Activated CD8-positive, alpha-beta memory T cell treated with anti-CD3 and anti-CD28 coated beads, Interleukin-2, amount 10 ng/mL, durations not matched to agents 7 days and 5 days (primary cell): ENCODE results near the gene PSMG3. TPM values are rescaled to one million over a fixed set of nuclear protein-coding genes. Genes with fewer than 3 reads are reported as not detected.
"Not testable (repeated sequence)": the region's sequence is repeated elsewhere in the genome, so short reads cannot be mapped to it uniquely, and the experiment has no call there.

Experiments
- ATAC-seq: fragments of 150-1000 bp; cut with Tn5 transposase; one replicate; pipeline ENCODE4 v1.10.0; 2021; ENCODE audit warnings: moderate library complexity
- CTCF ChIA-PET: fragments of 350-600 bp; sonication (Branson Sonifier 250); formaldehyde crosslinking; loops from one replicate; lab custom pipeline; 2021; ENCODE audit warnings: antibody characterized with exemption; lab: Charles Lee
- DNase-seq: peaks from one replicate; pipeline ENCODE4 v3.0.0-alpha.2; 2020
- H3K27ac Mint-ChIP-seq: one replicate; pipeline ENCODE4 v1.8.0; 2021; ENCODE audit warnings: mild to moderate bottlenecking, mixed read lengths
- H3K27me3 Mint-ChIP-seq: one replicate; pipeline ENCODE4 v1.8.0; 2021; ENCODE audit warnings: mixed read lengths
- H3K36me3 Mint-ChIP-seq: one replicate; pipeline ENCODE4 v1.8.0; 2021; ENCODE audit warnings: mild to moderate bottlenecking, mixed read lengths
- H3K4me1 Mint-ChIP-seq: one replicate; pipeline ENCODE4 v1.8.0; 2021; ENCODE audit warnings: mixed read lengths
- H3K4me3 Mint-ChIP-seq: one replicate; pipeline ENCODE4 v1.8.0; 2021; ENCODE audit warnings: mild to moderate bottlenecking, moderate library complexity, mixed read lengths
- H3K9me3 Mint-ChIP-seq: one replicate; pipeline ENCODE4 v1.8.0; 2022; ENCODE audit warnings: low read depth, mixed read lengths
- total RNA-seq, 2 experiments: library from RNA; stranded (reverse); gene quantifications; one replicate each; pipeline ENCODE4 v1.2.3, GENCODE V29; 2021

The PSMG3 gene
- total RNA-seq, 2 experiments from 2014 or later: 37.2 to 37.9 TPM

DNA sequence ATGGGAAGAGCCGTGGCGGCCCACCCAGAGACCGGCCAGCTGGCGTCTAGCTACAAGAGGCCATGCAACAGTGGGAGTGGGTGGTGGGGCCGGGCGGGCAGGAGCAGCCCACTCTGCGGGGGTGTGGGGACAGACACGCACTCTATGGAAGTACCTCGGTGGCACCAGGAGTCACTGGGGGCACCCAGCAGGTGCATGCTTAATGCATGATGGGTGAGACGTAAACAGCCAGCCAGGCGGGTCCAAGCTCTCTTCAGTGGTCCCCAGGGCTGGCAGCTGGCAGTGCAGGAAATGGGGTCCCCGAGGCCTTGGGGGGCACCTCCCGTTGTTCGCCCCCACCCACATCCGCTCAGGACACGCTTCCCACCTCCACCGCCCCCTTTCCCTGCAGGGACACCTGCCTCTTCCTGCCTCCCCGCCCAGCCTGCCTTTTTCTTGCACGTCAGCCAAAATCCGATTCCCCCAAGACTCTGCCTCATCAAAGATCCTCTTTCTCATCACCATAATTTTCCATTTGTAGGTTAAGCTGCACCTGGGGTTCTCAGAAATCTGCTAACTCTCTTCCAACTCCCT lies 22.6 kb upstream of the PSMG3 start:
- no peak for DNase-seq
- CTCF ChIA-PET: no interaction called here
- no peak overlapping the region for H3K4me3 Mint-ChIP-seq

DNA sequence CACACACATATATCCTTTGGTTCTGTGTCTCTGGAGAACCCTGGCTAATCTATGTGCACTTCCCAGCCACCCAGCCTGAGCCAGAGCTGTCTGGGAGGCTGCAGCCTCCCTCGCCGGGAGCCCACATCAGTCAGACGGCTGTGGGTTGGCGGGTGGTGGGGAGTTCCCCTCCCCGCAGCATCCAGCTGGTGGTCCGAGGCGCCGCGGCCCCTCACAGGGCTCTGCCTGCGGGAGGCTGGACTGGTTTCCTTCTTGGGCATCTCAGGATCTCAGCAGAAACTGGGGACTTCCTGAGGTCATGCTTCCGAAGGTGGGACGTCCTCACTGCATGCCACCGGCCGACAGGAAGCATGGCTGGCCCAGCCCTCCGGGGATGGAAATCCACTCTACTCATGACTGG lies 22.0 kb upstream of the PSMG3 start:
- H3K27me3 Mint-ChIP-seq: peaks cover 34% of the 10 kb centered on the region
- DNase-seq (no peak), ATAC-seq (no peak)
- H3K36me3 Mint-ChIP-seq: no peaks in the 10 kb centered on the region
- H3K27ac Mint-ChIP-seq: no peak overlapping the region
- peaks cover 2% of the 10 kb centered on the region for H3K9me3 Mint-ChIP-seq
- H3K4me3 Mint-ChIP-seq: no peak overlapping the region
- peaks cover 7% of the 10 kb centered on the region for H3K4me1 Mint-ChIP-seq
- CTCF ChIA-PET: interaction anchor here (1.1 kb wide), 1 partner anchor 13 kb away, joined by 3 read pairs; no protein-coding TSS in a partner anchor

More for the DNA sequence above, 22.6 kb upstream of the PSMG3 start:
- Mint-ChIP-seq H3K4me1 (peaks cover 7% of the 10 kb centered on the region), H3K27me3 (peaks cover 34% of the 10 kb centered on the region), H3K27ac (no peak overlapping the region), H3K9me3 (peaks cover 2% of the 10 kb centered on the region), H3K36me3 (no peaks in the 10 kb centered on the region)
- no peak for ATAC-seq

DNA sequence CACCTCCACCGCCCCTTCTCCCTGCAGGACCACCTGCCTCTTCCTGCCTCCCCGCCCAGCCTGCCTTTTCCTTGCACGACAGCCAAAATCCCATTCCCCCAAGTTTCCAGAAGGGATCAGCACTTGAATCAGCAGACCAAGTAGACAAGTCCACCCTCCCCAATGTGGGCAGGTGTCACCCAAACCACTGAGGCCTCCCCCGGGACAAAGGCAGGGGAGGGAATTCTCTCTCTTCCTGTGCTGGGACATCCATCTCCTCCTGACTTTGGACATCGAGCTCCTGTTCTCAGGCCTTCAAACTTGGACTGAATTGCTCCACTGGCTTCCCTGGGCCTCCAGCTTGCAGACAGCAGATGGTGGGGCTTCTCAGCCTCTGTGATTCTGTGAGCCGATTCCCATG lies 21.6 kb upstream of the PSMG3 start:
- DNase-seq (no peak), ATAC-seq (no peak)
- no peaks in the 10 kb centered on the region for H3K36me3 Mint-ChIP-seq
- peaks cover 2% of the 10 kb centered on the region for H3K9me3 Mint-ChIP-seq
- CTCF ChIA-PET: interaction anchor here (1.1 kb wide), 1 partner anchor 13 kb away, joined by 3 read pairs; no protein-coding TSS in a partner anchor
- no peak overlapping the region for H3K4me3 Mint-ChIP-seq
- peaks cover 34% of the 10 kb centered on the region for H3K27me3 Mint-ChIP-seq
- H3K27ac Mint-ChIP-seq: no peak overlapping the region
- peaks cover 7% of the 10 kb centered on the region for H3K4me1 Mint-ChIP-seq

DNA sequence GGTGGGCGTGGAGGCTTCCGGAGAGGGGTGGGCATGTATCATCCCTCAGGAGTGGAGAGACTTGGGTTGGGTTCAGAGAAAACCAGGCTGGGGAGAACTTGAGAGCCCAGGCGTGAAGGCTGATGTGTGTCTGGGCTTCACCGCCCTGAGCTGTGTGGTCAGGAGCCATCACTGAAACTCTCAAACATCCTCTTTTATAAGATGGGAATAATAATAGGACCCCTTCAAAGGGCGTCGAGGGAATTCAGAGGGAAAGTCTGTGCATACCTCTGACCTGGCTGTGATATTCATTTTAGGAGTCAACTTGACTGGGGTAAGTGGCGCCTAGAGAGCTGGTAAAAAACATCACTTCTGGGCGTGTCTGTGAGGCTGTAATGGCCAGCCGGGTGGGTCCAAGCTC lies 21.1 kb upstream of the PSMG3 start:
- DNase-seq: no peak
- Mint-ChIP-seq H3K36me3 (no peaks in the 10 kb centered on the region), H3K4me3 (no peak overlapping the region), H3K4me1 (peaks cover 7% of the 10 kb centered on the region), H3K27ac (no peak overlapping the region), H3K27me3 (peaks cover 34% of the 10 kb centered on the region), H3K9me3 (peaks cover 2% of the 10 kb centered on the region)
- CTCF ChIA-PET: interaction anchor here (1.1 kb wide), 1 partner anchor 12 kb away, joined by 3 read pairs; no protein-coding TSS in a partner anchor
- no peak for ATAC-seq

DNA sequence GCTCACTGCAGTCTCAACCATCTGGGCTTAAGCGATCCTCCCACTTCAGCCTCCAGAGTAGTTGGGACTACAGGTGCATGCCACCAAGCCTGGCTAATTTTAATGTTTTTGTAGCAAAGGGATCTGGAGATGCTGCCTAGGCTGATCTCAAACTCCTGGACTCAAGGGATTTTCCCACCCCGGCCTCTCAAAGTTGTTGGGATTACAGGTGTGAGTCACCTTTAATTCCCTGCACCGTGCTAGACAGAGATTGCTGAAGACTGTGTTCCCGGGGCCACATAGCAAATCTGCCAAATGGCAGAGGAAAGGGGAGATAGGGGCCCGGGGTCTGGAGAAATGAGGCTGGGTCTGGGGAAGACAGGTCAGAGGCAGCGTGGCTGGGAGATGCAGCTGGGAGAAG lies 20.6 kb upstream of the PSMG3 start:
- H3K4me1 Mint-ChIP-seq: peaks cover 7% of the 10 kb centered on the region
- peaks cover 34% of the 10 kb centered on the region for H3K27me3 Mint-ChIP-seq
- peaks cover 2% of the 10 kb centered on the region for H3K9me3 Mint-ChIP-seq
- H3K4me3 Mint-ChIP-seq: no peak overlapping the region
- H3K27ac Mint-ChIP-seq: no peak overlapping the region
- no peaks in the 10 kb centered on the region for H3K36me3 Mint-ChIP-seq
- ATAC-seq (no peak), DNase-seq (no peak)
- CTCF ChIA-PET: no interaction called here

DNA sequence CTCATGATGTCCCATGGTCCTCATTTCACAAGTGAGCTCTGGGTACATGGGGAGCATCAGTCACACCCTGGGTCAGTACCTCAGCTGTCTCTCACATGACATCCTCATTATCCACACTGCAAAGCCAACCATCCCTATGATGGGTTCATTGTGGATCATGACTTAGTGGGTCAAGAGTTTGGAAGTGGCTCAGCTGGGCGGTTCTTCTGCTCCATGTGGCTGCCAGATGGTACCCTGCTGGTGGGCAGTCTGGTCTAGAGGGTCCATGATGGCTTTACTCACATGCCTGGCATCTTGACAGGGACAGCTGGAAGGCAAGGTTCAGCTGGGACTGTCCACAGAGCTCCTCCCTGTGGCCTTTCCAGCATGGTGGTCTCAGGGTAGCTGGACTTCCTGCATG lies 19.1 kb upstream of the PSMG3 start:
- H3K4me1 Mint-ChIP-seq: peaks cover 7% of the 10 kb centered on the region
- CTCF ChIA-PET: no interaction called here

DNA sequence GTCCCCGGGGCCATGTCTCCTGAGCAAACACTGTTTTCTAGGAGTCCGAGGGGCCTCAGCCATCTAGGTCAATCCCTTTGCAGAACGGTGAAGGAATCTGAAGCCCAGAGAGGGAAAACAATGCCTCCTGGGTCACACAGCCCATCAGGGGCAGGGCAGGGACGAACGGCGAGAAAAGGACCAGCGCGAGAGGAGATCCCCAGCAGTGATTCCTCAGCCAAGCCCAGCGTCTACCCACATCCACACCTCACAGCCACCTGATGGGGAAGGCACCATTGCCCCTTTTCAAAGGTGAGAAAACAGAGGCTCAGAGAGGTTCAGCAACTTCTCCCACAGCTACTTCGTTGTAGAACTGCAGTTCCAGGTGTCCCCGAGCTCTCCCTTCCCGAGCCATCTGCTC lies 17.9 kb upstream of the PSMG3 start:
- no peak overlapping the region for H3K4me3 Mint-ChIP-seq
- ATAC-seq (no peak), DNase-seq (no peak)
- H3K27me3 Mint-ChIP-seq: peaks cover 26% of the 10 kb centered on the region
- H3K4me1 Mint-ChIP-seq: peaks cover 6% of the 10 kb centered on the region
- CTCF ChIA-PET: no interaction called here
- H3K36me3 Mint-ChIP-seq: no peaks in the 10 kb centered on the region
- no peak overlapping the region for H3K27ac Mint-ChIP-seq
- H3K9me3 Mint-ChIP-seq: peaks cover 2% of the 10 kb centered on the region

More for the DNA sequence above, 19.1 kb upstream of the PSMG3 start:
- Mint-ChIP-seq H3K4me3 (no peak overlapping the region), H3K36me3 (no peaks in the 10 kb centered on the region), H3K9me3 (peaks cover 2% of the 10 kb centered on the region), H3K27ac (no peak overlapping the region), H3K27me3 (peaks cover 34% of the 10 kb centered on the region)
- no peak for ATAC-seq
- no peak for DNase-seq

DNA sequence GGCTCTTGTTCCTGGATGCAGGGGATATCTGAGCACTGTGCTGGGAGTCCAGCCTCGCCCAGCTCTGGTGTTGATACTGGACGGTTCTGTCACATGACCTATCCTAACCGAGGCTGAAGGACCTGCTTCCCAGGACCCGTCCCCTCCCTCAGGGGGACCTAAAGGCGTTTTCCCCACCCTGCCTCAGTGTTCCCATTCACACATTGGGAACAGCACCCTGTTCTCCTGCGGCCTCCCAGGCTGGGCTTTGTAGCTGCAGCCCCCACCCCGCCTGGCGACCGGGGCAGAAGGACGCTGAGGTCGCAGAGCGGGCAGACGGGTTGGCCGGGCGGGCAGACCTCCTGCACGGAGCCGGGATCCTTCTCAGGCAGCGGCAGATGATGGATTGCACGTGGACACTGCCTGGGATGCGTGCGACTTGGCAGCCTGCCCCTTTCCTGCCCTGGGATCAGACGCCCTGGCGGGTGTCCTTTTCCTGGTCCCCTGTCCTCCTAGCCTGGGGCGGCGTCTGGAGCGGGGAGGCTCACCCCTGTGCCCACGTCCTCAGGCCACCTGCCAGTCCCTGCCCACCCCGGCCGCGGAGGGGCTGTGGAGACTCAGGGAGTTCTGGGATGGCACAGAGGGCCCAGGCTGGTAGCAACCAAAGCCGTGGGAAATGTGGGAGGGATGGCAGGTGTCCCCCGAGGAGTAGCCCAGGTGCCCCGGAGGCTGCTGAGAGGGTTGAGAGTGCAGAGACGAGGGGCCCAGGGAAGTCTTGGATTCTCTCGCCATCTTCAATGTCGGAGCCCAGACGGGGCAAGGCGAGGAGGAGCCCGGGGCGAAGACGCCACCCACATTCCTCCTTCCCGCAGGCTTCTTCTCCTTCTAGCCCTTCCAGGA lies 17.2 kb upstream of the PSMG3 start:
- CTCF ChIA-PET: no interaction called here
- peaks cover 20% of the 10 kb centered on the region for H3K27me3 Mint-ChIP-seq
- H3K9me3 Mint-ChIP-seq: peaks cover 2% of the 10 kb centered on the region
- H3K27ac Mint-ChIP-seq: no peak overlapping the region
- no peak overlapping the region for H3K4me3 Mint-ChIP-seq
- ATAC-seq (no peak), DNase-seq (no peak)
- no peaks in the 10 kb centered on the region for H3K36me3 Mint-ChIP-seq
- peaks cover 3% of the 10 kb centered on the region for H3K4me1 Mint-ChIP-seq

DNA sequence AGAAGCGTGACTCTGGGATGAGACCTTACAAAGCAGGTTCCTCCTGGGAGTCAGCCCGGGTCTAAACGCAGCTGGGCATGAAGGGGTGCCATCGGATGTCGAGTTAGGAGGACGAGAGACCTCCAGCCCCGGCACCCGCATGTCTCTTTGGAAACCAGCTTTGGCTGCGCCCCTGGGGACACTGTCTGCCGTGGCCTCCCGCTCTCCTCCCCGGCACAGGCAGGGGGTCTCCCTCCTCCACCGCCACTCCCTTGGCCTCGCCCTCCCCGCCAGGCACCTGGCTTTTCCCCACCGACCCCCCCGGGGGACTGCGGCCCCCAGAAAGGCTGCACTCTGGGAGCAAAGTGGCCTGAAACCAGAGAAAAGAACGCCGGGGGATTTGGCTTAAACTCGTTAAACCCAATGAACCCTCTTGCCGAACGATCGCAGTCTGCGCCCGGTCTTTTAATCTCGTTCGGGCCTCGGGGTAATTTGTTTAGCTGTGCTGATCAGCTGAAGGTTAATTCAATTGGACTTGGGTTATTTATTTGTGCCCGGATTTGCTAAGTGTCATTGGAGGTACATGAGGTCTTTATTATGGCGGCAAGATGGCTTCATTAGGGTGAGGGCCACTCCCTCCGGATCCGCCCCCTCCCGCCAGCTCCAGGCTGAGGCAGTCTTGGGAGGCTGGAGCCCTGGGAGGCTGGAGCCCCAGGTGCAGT lies 16.4 kb upstream of the PSMG3 start:
- Mint-ChIP-seq H3K9me3 (peaks cover 2% of the 10 kb centered on the region), H3K27me3 (peaks cover 13% of the 10 kb centered on the region), H3K27ac (no peak overlapping the region), H3K36me3 (no peaks in the 10 kb centered on the region), H3K4me3 (no peak overlapping the region), H3K4me1 (no peaks in the 10 kb centered on the region)
- CTCF ChIA-PET: no interaction called here
- ATAC-seq (no peak), DNase-seq (no peak)

DNA sequence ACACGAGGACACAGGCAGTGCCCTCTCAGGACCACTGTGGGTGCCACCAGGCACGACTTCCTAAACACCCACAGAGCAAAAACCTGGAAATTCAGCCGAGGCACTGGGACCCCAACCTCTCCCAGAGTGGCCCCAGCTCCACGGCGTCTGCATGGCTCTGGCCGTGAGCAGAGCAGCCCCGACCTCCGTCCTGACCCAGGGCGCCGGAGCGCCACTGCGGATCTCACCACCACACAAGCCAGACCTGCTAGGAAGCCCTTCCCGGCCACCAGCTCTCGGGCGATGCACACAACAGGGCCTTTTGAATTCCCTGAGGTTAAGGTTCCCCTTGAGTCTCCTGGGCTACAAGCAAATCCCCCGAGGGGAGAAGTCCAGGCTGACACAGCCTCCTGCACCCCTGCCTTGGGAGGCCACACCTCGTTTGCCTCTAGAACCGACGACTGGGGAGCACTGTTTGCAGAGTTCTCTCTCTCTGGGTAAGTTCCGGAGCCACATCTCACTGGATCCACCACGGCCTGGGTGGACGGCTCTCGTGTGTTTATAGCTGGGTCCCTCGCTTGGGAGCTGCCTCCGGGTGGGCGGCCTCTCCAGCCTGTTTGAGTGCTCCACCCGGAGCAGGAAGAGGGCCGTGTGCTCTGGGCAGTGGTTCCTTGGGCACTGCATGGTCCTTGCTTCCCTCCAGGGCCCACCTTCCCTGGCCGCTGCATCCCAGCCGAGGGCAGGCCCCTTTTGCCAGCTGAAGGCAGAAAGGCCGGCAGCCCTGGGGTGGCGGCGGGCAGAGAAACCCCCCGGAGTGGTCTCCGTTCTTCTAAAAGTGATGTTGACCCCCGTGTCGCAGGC lies 15.5 kb upstream of the PSMG3 start:
- H3K27me3 Mint-ChIP-seq: peaks cover 4% of the 10 kb centered on the region
- H3K9me3 Mint-ChIP-seq: peaks cover 2% of the 10 kb centered on the region
- H3K27ac Mint-ChIP-seq: no peak overlapping the region
- no peaks in the 10 kb centered on the region for H3K36me3 Mint-ChIP-seq
- no peaks in the 10 kb centered on the region for H3K4me1 Mint-ChIP-seq
- no peak overlapping the region for H3K4me3 Mint-ChIP-seq
- no peak for ATAC-seq
- CTCF ChIA-PET: no interaction called here
- no peak for DNase-seq

DNA sequence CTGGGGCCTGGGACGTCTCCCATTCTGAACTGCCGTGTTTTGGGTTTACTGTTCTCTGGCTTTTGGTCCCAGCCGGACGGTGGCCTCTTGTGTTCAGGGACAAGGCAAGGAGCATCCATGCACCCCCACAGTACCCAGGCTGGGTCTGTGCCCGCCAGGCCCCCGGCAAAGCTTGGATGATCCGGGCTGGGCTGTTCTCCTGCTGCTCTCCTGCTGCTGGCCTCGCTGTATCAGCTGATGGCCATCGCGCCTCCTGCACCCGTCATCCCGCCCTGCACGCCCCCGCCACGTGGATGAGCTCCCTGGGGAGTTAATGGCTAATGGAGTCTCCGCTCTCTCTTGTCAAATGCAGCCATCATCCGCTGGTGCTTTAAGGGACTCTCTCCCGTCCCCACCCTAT lies 14.9 kb upstream of the PSMG3 start:
- DNase-seq (no peak), ATAC-seq (no peak)
- Mint-ChIP-seq H3K27me3 (peaks cover 2% of the 10 kb centered on the region), H3K27ac (no peak overlapping the region), H3K36me3 (no peaks in the 10 kb centered on the region), H3K4me3 (no peak overlapping the region), H3K4me1 (peaks cover 3% of the 10 kb centered on the region), H3K9me3 (peaks cover 2% of the 10 kb centered on the region)
- CTCF ChIA-PET: no interaction called here

DNA sequence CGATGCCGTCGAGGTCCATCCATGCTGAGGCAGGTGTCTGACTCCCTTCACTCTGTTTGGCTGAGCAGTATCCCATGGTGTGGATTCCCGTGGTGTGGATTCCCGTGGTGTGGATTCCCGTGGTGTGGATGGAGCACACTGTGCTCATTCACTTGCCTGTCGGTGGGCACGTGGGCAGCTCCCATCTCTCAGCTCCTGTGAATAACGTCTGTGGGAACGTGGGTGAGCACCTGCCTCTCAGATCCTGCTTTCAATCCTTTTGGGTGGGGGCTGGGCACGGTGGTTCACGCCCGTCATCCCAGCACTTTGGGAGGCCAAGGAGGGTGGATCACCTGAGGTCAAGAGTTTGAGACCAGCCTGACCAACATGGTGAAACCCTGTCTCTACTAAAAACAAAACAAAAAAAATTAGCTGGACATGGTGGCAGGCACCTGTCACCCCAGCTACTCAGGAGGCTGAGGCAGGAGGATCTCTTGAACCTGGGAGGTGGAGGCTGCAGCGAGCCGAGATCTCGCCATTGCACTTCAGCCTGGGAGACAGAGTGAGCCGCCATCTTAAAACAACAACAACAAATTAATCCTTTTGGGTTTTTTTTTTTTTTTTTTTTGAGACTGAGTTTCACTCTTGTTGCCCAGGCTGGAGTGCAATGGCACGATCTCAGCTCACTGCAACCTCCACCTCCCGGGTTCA lies 13.6 kb upstream of the PSMG3 start:
- DNase-seq, ATAC-seq, H3K4me3 Mint-ChIP-seq, H3K36me3 Mint-ChIP-seq, H3K27ac Mint-ChIP-seq, H3K27me3 Mint-ChIP-seq, H3K9me3 Mint-ChIP-seq, H3K4me1 Mint-ChIP-seq: not testable (repeated sequence)
- CTCF ChIA-PET: interaction anchor here (0.6 to 1.3 kb wide), 2 partner anchors 224 to 764 kb away, joined by 3 read pairs; no protein-coding TSS in a partner anchor
